ENCODE measurements around the gene CHD2.
"Not testable (repeated sequence)": the region's sequence is repeated elsewhere in the genome, so short reads cannot be mapped to it uniquely, and the experiment has no call there.

Gene CHD2

GRCh38 chr15:92906563-92907081 lies 6.5 kb downstream of the CHD2 start:
- peak; percentile 66 to 83 for DNase-seq

GRCh38 chr15:92907229-92907628 lies 7.1 kb downstream of the CHD2 start:
- no peak for DNase-seq

GRCh38 chr15:92907896-92908712 lies 8.0 kb downstream of the CHD2 start:
- DNase-seq = peak in 1 of 2 donors; percentile 40

GRCh38 chr15:92908713-92909057 lies 8.6 kb downstream of the CHD2 start:
- no peak for DNase-seq

- DNase-seq = no peak
These were observed 9.1 kb downstream of the CHD2 start for GRCh38 chr15:92909136-92909781.

- DNase-seq = no peak
These were observed 10.3 kb downstream of the CHD2 start for GRCh38 chr15:92910451-92910850.

GRCh38 chr15:92914103-92914499 lies 14.0 kb downstream of the CHD2 start:
- DNase-seq = no peak

GRCh38 chr15:92914768-92915221 lies 14.7 kb downstream of the CHD2 start:
- DNase-seq = peak in 1 of 2 donors; percentile 78

- DNase-seq = no peak
These were observed 15.8 kb downstream of the CHD2 start for GRCh38 chr15:92915766-92916435.

GRCh38 chr15:92917598-92918407 lies 17.7 kb downstream of the CHD2 start:
- DNase-seq = peak; percentile 91 to 93

- not testable (repeated sequence) for DNase-seq
These were observed 18.8 kb downstream of the CHD2 start for GRCh38 chr15:92918881-92919280.

- no peak for DNase-seq
These were observed 20.6 kb downstream of the CHD2 start for GRCh38 chr15:92920595-92921161.

GRCh38 chr15:92921215-92922131 lies 21.3 kb downstream of the CHD2 start:
- DNase-seq = no peak

- no peak for DNase-seq
These were observed 22.4 kb downstream of the CHD2 start for GRCh38 chr15:92922418-92923002.

GRCh38 chr15:92924216-92924615 lies 24.1 kb downstream of the CHD2 start:
- DNase-seq = no peak

- no peak for DNase-seq
These were observed 25.3 kb downstream of the CHD2 start for GRCh38 chr15:92925454-92925853.

- DNase-seq = no peak
These were observed 28.2 kb downstream of the CHD2 start for GRCh38 chr15:92928225-92928750.

GRCh38 chr15:92929002-92929401 lies 28.9 kb downstream of the CHD2 start:
- no peak for DNase-seq

GRCh38 chr15:92930054-92930621 lies 30.0 kb downstream of the CHD2 start:
- no peak for DNase-seq

GRCh38 chr15:92930776-92931175 lies 30.7 kb downstream of the CHD2 start:
- no peak for DNase-seq
